Measurements from ENCODE around the gene DLGAP4. TPM values are rescaled to one million over a fixed set of nuclear protein-coding genes. Genes with fewer than 3 reads are reported as not detected.

The DLGAP4 gene
- total and polyA plus RNA-seq, 2 of the 13 experiments (the other 11 are each of a cell fraction or from before 2014, with no cell fraction given): 15.2 to 26.7 TPM

- TF ChIP-seq ZBTB40 (IDR thresholded peaks at IDR 0.05) (no peak), ZBTB40 (CRISPR knock-in tag; IDR thresholded peaks at IDR 0.05) (no peak), ZMYM3 (CRISPR knock-in tag; IDR thresholded peaks at IDR 0.05) (peak; percentile 63; the same call in 1 of the 2 replicates), ZNF773 (CRISPR knock-in tag; IDR thresholded peaks at IDR 0.05; ENCODE audit: borderline replicate concordance) (no peak), RFXANK (CRISPR knock-in tag; IDR thresholded peaks at IDR 0.05) (0 out of 2 replicates have a peak, but pooled peaks have one; percentile 29), THAP9 (CRISPR knock-in tag; IDR thresholded peaks at IDR 0.05; ENCODE audit: borderline replicate concordance) (no peak), GZF1 (CRISPR knock-in tag; IDR thresholded peaks at IDR 0.05) (no peak), ZNF652 (CRISPR knock-in tag; IDR thresholded peaks at IDR 0.05; ENCODE audit: borderline replicate concordance, low read depth) (no peak), MAZ (IDR thresholded peaks at IDR 0.05; ENCODE audit: borderline replicate concordance, low read depth, low read length) (no peak; the same call in 1 of the 2 replicates), MAZ (CRISPR knock-in tag; IDR thresholded peaks at IDR 0.05; ENCODE audit: low read depth) (no peak), NFE2 (CRISPR knock-in tag; IDR thresholded peaks at IDR 0.05) (no peak), WIZ (CRISPR knock-in tag; IDR thresholded peaks at IDR 0.05) (no peak), RELA (CRISPR knock-in tag; IDR thresholded peaks at IDR 0.05) (no peak), CHCHD3 (CRISPR knock-in tag; IDR thresholded peaks at IDR 0.05) (no peak), THAP7 (CRISPR knock-in tag; IDR thresholded peaks at IDR 0.05) (no peak), IKZF5 (CRISPR knock-in tag; IDR thresholded peaks at IDR 0.05) (peak; percentile 77; the same call in 1 of the 2 replicates)
Observed at GRCh38 chr20:36399147-36399968, 93.2 kb downstream of the DLGAP4 start (continued).

All from HepG2 (cell line).